Measurements from ENCODE around the gene ADAR. TPM values are rescaled to one million over a fixed set of nuclear protein-coding genes. Genes with fewer than 3 reads are reported as not detected.

The ADAR gene
- total RNA-seq, 1 experiment from 2014 or later = 221 TPM

GRCh38 chr1:154575147-154575927, 32.6 kb downstream of the ADAR start:
- Mint-ChIP-seq H3K4me1 (peaks cover 15% of the 10 kb centered on the region), H3K36me3 (peaks cover 19% of the 10 kb centered on the region), H3K9me3 (no peaks in the 10 kb centered on the region), H3K27me3 (ENCODE audit: low read depth) (no peaks in the 10 kb centered on the region), H3K27ac (0 out of 2 replicates have a peak overlapping the region, but pooled peaks have one; percentile 11), H3K4me3 (no peak overlapping the region)
- ChIA-PET POLR2A (no interaction called here), CTCF (interaction anchor here (0.5 to 3.6 kb wide), 5 partner anchors 15 to 180 kb away, joined by 3 to 9 read pairs (median 4); no protein-coding TSS in a partner anchor)
- ATAC-seq (no peak), DNase-seq (ENCODE audit: low spot score) (no peak)
- TF ChIP-seq, protein P1, sequence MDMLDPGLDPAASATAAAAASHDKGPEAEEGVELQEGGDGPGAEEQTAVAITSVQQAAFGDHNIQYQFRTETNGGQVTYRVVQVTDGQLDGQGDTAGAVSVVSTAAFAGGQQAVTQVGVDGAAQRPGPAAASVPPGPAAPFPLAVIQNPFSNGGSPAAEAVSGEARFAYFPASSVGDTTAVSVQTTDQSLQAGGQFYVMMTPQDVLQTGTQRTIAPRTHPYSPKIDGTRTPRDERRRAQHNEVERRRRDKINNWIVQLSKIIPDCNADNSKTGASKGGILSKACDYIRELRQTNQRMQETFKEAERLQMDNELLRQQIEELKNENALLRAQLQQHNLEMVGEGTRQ (CRISPR knock-in tag; IDR thresholded peaks at IDR 0.05) = peak; percentile 60; the same call in 1 of the 2 replicates
- TF ChIP-seq TP53 (CRISPR knock-in tag; IDR thresholded peaks at IDR 0.05) = no peak

DNA sequence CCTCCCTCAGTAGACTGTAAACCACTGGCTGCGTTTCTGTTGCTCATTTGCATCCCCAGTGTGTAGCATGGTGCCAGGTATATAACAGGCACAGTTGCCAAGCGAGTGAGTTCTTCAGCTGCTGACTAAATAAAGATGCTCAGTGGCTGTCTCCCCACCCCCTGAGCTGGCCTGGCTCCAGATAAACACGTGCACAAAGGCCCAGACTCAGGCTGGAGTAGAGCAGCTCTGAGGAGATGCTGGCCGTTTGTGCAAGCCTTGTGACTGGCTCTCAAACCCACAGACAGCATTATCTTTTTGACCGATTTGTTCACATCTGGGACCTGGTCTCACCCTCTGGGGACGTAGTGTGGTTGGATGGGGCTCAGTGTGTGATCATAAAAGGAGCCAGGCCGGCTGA, 33.3 kb downstream of the ADAR start:
- ChIA-PET CTCF (interaction anchor here (0.6 to 3.6 kb wide), 3 partner anchors 15 to 180 kb away, joined by 4 to 9 read pairs (median 9); no protein-coding TSS in a partner anchor), POLR2A (no interaction called here)
- H3K9me3 Mint-ChIP-seq = no peaks in the 10 kb centered on the region
- H3K4me1 Mint-ChIP-seq = peaks cover 15% of the 10 kb centered on the region
- no peak overlapping the region for H3K27ac Mint-ChIP-seq
- TF ChIP-seq JAZF1 (CRISPR knock-in tag; IDR thresholded peaks at IDR 0.05) (no peak), CBFB (CRISPR knock-in tag; IDR thresholded peaks at IDR 0.05; ENCODE audit: low read depth) (no peak), CREB1 (CRISPR knock-in tag; IDR thresholded peaks at IDR 0.05) (no peak), KAT7 (CRISPR knock-in tag; IDR thresholded peaks at IDR 0.05; ENCODE audit: borderline replicate concordance) (no peak)
- ATAC-seq (no peak), DNase-seq (ENCODE audit: low spot score) (no peak)
- no peak overlapping the region for H3K4me3 Mint-ChIP-seq
- H3K36me3 Mint-ChIP-seq = peaks cover 17% of the 10 kb centered on the region
- H3K27me3 Mint-ChIP-seq (ENCODE audit: low read depth) = peaks cover 1% of the 10 kb centered on the region; the same call in 1 of the 2 replicates

- H3K27ac Mint-ChIP-seq = no peak overlapping the region
- H3K36me3 Mint-ChIP-seq = peaks cover 5% of the 10 kb centered on the region; the same call in 1 of the 2 replicates
- ChIA-PET POLR2A (interaction anchor here (0.8 kb wide), 1 partner anchor 12 kb away, joined by 3 read pairs; no protein-coding TSS in a partner anchor), CTCF (interaction anchor here (1.3 to 2.9 kb wide), 2 partner anchors 14 to 26 kb away, joined by 4 to 9 read pairs; no protein-coding TSS in a partner anchor)
- DNase-seq (ENCODE audit: low spot score) (no peak), ATAC-seq (no peak)
- no peak overlapping the region for H3K4me3 Mint-ChIP-seq
- peaks cover 20% of the 10 kb centered on the region for H3K4me1 Mint-ChIP-seq
- no peaks in the 10 kb centered on the region for H3K9me3 Mint-ChIP-seq
- H3K27me3 Mint-ChIP-seq (ENCODE audit: low read depth) = peaks cover 12% of the 10 kb centered on the region
- TF ChIP-seq OVOL2 (CRISPR knock-in tag; IDR thresholded peaks at IDR 0.05; ENCODE audit: borderline replicate concordance) = no peak
- TF ChIP-seq FOXK1 (CRISPR knock-in tag; IDR thresholded peaks at IDR 0.05) = no peak
- TF ChIP-seq JAZF1 (CRISPR knock-in tag; IDR thresholded peaks at IDR 0.05) = no peak
- TF ChIP-seq E2F5 (CRISPR knock-in tag; IDR thresholded peaks at IDR 0.05) = no peak
- TF ChIP-seq, protein P2, sequence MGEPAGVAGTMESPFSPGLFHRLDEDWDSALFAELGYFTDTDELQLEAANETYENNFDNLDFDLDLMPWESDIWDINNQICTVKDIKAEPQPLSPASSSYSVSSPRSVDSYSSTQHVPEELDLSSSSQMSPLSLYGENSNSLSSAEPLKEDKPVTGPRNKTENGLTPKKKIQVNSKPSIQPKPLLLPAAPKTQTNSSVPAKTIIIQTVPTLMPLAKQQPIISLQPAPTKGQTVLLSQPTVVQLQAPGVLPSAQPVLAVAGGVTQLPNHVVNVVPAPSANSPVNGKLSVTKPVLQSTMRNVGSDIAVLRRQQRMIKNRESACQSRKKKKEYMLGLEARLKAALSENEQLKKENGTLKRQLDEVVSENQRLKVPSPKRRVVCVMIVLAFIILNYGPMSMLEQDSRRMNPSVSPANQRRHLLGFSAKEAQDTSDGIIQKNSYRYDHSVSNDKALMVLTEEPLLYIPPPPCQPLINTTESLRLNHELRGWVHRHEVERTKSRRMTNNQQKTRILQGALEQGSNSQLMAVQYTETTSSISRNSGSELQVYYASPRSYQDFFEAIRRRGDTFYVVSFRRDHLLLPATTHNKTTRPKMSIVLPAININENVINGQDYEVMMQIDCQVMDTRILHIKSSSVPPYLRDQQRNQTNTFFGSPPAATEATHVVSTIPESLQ (CRISPR knock-in tag; IDR thresholded peaks at IDR 0.05) = no peak
- no peak for TF ChIP-seq TEAD4 (CRISPR knock-in tag; IDR thresholded peaks at IDR 0.05)
- TF ChIP-seq ERG (CRISPR knock-in tag; IDR thresholded peaks at IDR 0.05) = no peak
- TF ChIP-seq, protein P3, sequence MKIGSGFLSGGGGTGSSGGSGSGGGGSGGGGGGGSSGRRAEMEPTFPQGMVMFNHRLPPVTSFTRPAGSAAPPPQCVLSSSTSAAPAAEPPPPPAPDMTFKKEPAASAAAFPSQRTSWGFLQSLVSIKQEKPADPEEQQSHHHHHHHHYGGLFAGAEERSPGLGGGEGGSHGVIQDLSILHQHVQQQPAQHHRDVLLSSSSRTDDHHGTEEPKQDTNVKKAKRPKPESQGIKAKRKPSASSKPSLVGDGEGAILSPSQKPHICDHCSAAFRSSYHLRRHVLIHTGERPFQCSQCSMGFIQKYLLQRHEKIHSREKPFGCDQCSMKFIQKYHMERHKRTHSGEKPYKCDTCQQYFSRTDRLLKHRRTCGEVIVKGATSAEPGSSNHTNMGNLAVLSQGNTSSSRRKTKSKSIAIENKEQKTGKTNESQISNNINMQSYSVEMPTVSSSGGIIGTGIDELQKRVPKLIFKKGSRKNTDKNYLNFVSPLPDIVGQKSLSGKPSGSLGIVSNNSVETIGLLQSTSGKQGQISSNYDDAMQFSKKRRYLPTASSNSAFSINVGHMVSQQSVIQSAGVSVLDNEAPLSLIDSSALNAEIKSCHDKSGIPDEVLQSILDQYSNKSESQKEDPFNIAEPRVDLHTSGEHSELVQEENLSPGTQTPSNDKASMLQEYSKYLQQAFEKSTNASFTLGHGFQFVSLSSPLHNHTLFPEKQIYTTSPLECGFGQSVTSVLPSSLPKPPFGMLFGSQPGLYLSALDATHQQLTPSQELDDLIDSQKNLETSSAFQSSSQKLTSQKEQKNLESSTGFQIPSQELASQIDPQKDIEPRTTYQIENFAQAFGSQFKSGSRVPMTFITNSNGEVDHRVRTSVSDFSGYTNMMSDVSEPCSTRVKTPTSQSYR (CRISPR knock-in tag; IDR thresholded peaks at IDR 0.05) = no peak
- TF ChIP-seq, protein P4, sequence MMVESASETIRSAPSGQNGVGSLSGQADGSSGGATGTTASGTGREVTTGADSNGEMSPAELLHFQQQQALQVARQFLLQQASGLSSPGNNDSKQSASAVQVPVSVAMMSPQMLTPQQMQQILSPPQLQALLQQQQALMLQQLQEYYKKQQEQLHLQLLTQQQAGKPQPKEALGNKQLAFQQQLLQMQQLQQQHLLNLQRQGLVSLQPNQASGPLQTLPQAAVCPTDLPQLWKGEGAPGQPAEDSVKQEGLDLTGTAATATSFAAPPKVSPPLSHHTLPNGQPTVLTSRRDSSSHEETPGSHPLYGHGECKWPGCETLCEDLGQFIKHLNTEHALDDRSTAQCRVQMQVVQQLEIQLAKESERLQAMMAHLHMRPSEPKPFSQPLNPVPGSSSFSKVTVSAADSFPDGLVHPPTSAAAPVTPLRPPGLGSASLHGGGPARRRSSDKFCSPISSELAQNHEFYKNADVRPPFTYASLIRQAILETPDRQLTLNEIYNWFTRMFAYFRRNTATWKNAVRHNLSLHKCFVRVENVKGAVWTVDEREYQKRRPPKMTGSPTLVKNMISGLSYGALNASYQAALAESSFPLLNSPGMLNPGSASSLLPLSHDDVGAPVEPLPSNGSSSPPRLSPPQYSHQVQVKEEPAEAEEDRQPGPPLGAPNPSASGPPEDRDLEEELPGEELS (CRISPR knock-in tag; IDR thresholded peaks at IDR 0.05) = no peak
- TF ChIP-seq NFYB (CRISPR knock-in tag; conservative IDR thresholded peaks at IDR 0.05; ENCODE audit: low read depth) = no peak
- TF ChIP-seq SOX15 (CRISPR knock-in tag; IDR thresholded peaks at IDR 0.05) = no peak
- no peak for TF ChIP-seq ZNF138 (CRISPR knock-in tag; conservative IDR thresholded peaks at IDR 0.05)
- TF ChIP-seq NFATC4 (CRISPR knock-in tag; IDR thresholded peaks at IDR 0.05) = no peak
- no peak for TF ChIP-seq SMAD3 (CRISPR knock-in tag; IDR thresholded peaks at IDR 0.05; ENCODE audit: borderline replicate concordance)
- no peak for TF ChIP-seq PREB (CRISPR knock-in tag; IDR thresholded peaks at IDR 0.05; ENCODE audit: borderline replicate concordance)
These were observed 34.8 kb downstream of the ADAR start for GRCh38 chr1:154573168-154573510.

Data from WTC11 (cell line).